Upper lobe of right lung (tissue), 1 donor: Measurements from ENCODE around the gene INO80. TPM values are rescaled to one million over a fixed set of nuclear protein-coding genes. Genes with fewer than 3 reads are reported as not detected.

ENCODE experiments used
- ATAC-seq: fragments of 200-7000 bp; cut with Tn5 transposase; one replicate; pipeline ENCODE4 v1.9.1; 2020; ENCODE audit warnings: mild to moderate bottlenecking, moderate library complexity
- DNase-seq: peaks from one replicate; pipeline ENCODE4 v3.0.0-alpha.2; 2020
- H3K27ac ChIP-seq: fragments of 200-600 bp; one replicate; pipeline ENCODE4 v1.8.0; 2022
- H3K27me3 ChIP-seq: fragments of 200-600 bp; one replicate; pipeline ENCODE4 v1.8.0; 2022; ENCODE audit warnings: mild to moderate bottlenecking
- H3K36me3 ChIP-seq: fragments of 200-600 bp; one replicate; pipeline ENCODE4 v1.8.0; 2022
- H3K4me1 ChIP-seq: fragments of 200-600 bp; one replicate; pipeline ENCODE4 v1.8.0; 2022
- H3K4me3 ChIP-seq: fragments of 200-600 bp; one replicate; pipeline ENCODE4 v1.8.0; 2022; ENCODE audit warnings: mild to moderate bottlenecking
- H3K9me3 ChIP-seq: fragments of 200-600 bp; one replicate; pipeline ENCODE4 v1.8.0; 2022
- CTCF ChIP-seq: fragments of 200-600 bp; IDR thresholded peaks from one replicate; pipeline ENCODE4 v1.8.0; 2022; ENCODE audit warnings: antibody characterized with exemption
- intact Hi-C: fragments of 100-400 bp; cut with DNase I; formaldehyde crosslinking; loops from one replicate; pipeline ENCODE4 v1.11.0; 2022
- total RNA-seq: library from RNA; stranded (reverse); fragmentation: NEBNext Ultra II Directional; extraction: Animal tissue kit (Norgen Biotek cat#: 25700); gene quantifications from one replicate; pipeline ENCODE4 v1.2.1, GENCODE V29; 2021
- donor health status: DM: no; HTN: yes; CAD: no; lungs with severe emphysema.

Gene INO80
- total RNA-seq, 1 donor from 2014 or later: 35.6 TPM

GRCh38 chr15:41018534-41018933 is 97.5 kb downstream of the INO80 start:
- DNase-seq (no peak), ATAC-seq (peak; percentile 92)
- Histone ChIP-seq H3K4me3 (no peak overlapping the region), H3K27me3 (no peaks in the 10 kb centered on the region), H3K27ac (peak overlapping the region; percentile 45), H3K36me3 (peaks cover 43% of the 10 kb centered on the region), H3K9me3 (no peaks in the 10 kb centered on the region), H3K4me1 (peaks cover 53% of the 10 kb centered on the region)
- intact Hi-C loops: loop anchor here (10.0 kb wide), 1 partner anchor 64 kb away; the partner anchor contains the start of gene CHAC1
- TF ChIP-seq CTCF: peak; percentile 55

- DNase-seq (no peak), ATAC-seq (no peak)
- H3K27me3 ChIP-seq: no peaks in the 10 kb centered on the region
- no peak overlapping the region for H3K4me3 ChIP-seq
- H3K27ac ChIP-seq: peak overlapping the region; percentile 45
- no peaks in the 10 kb centered on the region for H3K9me3 ChIP-seq
- TF ChIP-seq CTCF: no peak
- H3K36me3 ChIP-seq: peaks cover 43% of the 10 kb centered on the region
- intact Hi-C loops: loop anchor here (10.0 kb wide), 1 partner anchor 62 kb away; the partner anchor contains the start of gene CHAC1
- peaks cover 58% of the 10 kb centered on the region for H3K4me1 ChIP-seq
Observed at GRCh38 chr15:41017066-41017735, 98.9 kb downstream of the INO80 start.

GRCh38 chr15:41013691-41014414 is 102.2 kb downstream of the INO80 start:
- Histone ChIP-seq H3K4me3 (no peak overlapping the region), H3K27me3 (no peaks in the 10 kb centered on the region), H3K36me3 (peaks cover 32% of the 10 kb centered on the region), H3K9me3 (no peaks in the 10 kb centered on the region), H3K4me1 (peaks cover 52% of the 10 kb centered on the region), H3K27ac (no peak overlapping the region)
- no peak for TF ChIP-seq CTCF
- intact Hi-C loops: loop anchor here (10.0 kb wide), 1 partner anchor 59 kb away; the partner anchor contains the start of gene CHAC1
- peak; percentile 33 for ATAC-seq
- no peak for DNase-seq

GRCh38 chr15:41011055-41011815 is 104.8 kb downstream of the INO80 start:
- intact Hi-C loops: loop anchor here (10.0 kb wide), 1 partner anchor 56 kb away; the partner anchor contains the start of gene CHAC1
- Histone ChIP-seq H3K4me1 (peaks cover 29% of the 10 kb centered on the region), H3K4me3 (no peak overlapping the region), H3K36me3 (peaks cover 34% of the 10 kb centered on the region), H3K27me3 (no peaks in the 10 kb centered on the region), H3K9me3 (no peaks in the 10 kb centered on the region), H3K27ac (no peak overlapping the region)
- no peak for ATAC-seq
- no peak for TF ChIP-seq CTCF
- no peak for DNase-seq

GRCh38 chr15:41010345-41010744 is 105.7 kb downstream of the INO80 start:
- Histone ChIP-seq H3K9me3 (no peaks in the 10 kb centered on the region), H3K27me3 (no peaks in the 10 kb centered on the region), H3K36me3 (peaks cover 29% of the 10 kb centered on the region), H3K27ac (no peak overlapping the region), H3K4me1 (peaks cover 29% of the 10 kb centered on the region), H3K4me3 (no peak overlapping the region)
- no peak for TF ChIP-seq CTCF
- intact Hi-C loops: loop anchor here (10.0 kb wide), 1 partner anchor 56 kb away; the partner anchor contains the start of gene CHAC1
- DNase-seq (no peak), ATAC-seq (no peak)
